GM12891 (cell line): ENCODE measurements around the gene SREBF1.

Experiments used
- POLR2A ChIP-seq: IDR thresholded peaks from 2 replicates; pipeline ENCODE4 v1.6.1; 2011; ENCODE audit warnings: low read depth, low read length, control low read depth
- POLR2AphosphoS5 ChIP-seq: IDR thresholded peaks from 2 replicates; pipeline ENCODE4 v1.6.1; 2011; ENCODE audit warnings: low read depth, low read length, control low read depth
- TAF1 ChIP-seq: IDR thresholded peaks from 2 replicates; pipeline ENCODE4 v1.6.1; 2011; ENCODE audit warnings: low read depth, low read length, control low read depth

DNA sequence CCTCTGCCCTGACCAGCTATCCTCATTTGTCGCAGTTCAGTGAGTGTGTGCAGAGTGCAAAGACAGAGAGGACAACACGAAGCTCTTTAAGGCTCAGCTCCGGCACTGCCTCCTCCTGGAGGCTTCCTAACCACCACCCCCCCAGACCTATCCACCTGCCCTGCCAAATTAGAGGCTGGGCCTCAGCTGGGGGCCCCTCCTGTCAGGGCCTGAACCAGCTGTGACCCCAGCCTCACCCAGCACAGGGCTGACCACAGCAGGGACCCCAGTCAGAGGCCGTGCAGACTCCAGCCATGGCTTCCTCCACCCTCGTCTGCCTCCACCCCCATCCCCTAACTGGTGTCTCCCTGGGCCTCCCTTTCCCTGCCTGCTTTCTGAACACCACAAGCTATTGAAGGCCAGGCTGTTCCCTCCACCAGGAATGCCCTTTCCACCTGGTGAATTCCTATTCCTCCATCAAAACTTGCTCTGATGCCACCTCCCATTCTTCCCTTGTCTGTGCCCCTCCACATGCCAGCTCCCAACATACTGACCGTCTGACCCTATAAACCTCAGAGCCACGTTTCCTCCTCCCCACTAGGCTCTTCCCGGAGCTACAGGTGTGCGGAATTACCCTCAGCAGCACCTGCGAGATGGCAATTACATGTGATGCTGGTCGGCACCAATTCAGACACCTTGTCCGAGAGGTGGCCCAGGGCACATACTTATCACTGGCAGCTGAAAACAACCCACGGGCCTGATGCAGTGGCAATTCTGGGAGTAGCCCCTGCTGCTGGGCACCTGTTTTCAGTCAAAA, 8.8 kb downstream of the SREBF1 start:
- TF ChIP-seq POLR2A (no peak), TAF1 (no peak), POLR2AphosphoS5 (no peak)
